Left cardiac atrium (tissue), 4 donors: Measurements from ENCODE around the gene USP20. TPM values are rescaled to one million over a fixed set of nuclear protein-coding genes. Genes with fewer than 3 reads are reported as not detected.

Experiments used
- ATAC-seq, 2 donors: fragments of 200-7000 bp; cut with Tn5 transposase; one replicate each; pipeline ENCODE4 v1.9.1; 2020; ENCODE audit warnings: mild to moderate bottlenecking in 2 of 2, moderate library complexity in 2 of 2
- DNase-seq: peaks from one replicate; pipeline ENCODE4 v3.0.0-alpha.2; 2020
- intact Hi-C, 2 donors: fragments of 100-400 bp; cut with DNase I; formaldehyde crosslinking; loops; one replicate each; pipeline versions ENCODE4 v1.14.1 to v1.15.1; 2022 to 2023
- total RNA-seq, 2 donors: library from RNA; stranded (reverse); fragmentation: NEBNext Ultra II Directional; extraction: Animal tissue kit (Norgen Biotek cat#: 25700); gene quantifications; one replicate each; pipeline ENCODE4 v1.2.1, GENCODE V29; 2021
- donor health status: DM: no; HTN: yes; CAD: no.
- donor health status: DM: no; HTN: yes; CAD: no; lungs with severe emphysema.
- donor health status: DM: yes; HTN: yes; CAD: no.
- donor health status: Dilated cardiomyopathy.

The USP20 gene
- total RNA-seq, 2 donors from 2014 or later: 13.9 to 14.3 TPM

DNA sequence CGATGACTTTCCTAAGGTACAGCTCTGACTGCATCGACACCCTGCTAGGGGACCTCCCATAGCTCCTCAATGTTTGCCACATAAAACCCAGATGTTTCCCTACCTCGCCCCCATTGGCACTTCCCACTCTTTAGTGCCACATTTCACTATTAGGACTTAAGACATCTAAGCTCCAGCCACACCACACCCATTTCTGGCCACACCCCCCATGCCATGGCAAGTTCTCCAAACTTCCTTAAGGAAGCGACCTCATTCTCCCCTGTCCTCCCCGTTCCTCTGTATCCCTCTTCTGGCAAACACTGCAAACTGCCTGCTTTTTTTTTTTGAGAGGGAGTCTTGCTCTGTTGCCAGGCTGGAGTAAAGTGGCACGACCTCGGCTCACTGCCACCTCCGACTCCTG, 62.9 kb downstream of the USP20 start:
- peak; percentile 53 for DNase-seq
- intact Hi-C loops: no loop called here
- peak in 1 of 2 donors; percentile 60 for ATAC-seq

GRCh38 chr9:129899620-129900019, 64.4 kb downstream of the USP20 start:
- DNase-seq: no peak
- intact Hi-C loops: no loop called here
- no peak for ATAC-seq

GRCh38 chr9:129900263-129901027, 65.2 kb downstream of the USP20 start:
- no peak for ATAC-seq

GRCh38 chr9:129901993-129902739, 66.9 kb downstream of the USP20 start:
- ATAC-seq (no peak), DNase-seq (no peak)
- intact Hi-C loops: no loop called here

More at GRCh38 chr9:129900263-129901027, 65.2 kb downstream of the USP20 start:
- no peak for DNase-seq
- intact Hi-C loops: no loop called here

- ATAC-seq: no peak
- intact Hi-C loops: no loop called here
- DNase-seq: no peak
These were observed 67.5 kb downstream of the USP20 start for GRCh38 chr9:129902740-129903134.

DNA sequence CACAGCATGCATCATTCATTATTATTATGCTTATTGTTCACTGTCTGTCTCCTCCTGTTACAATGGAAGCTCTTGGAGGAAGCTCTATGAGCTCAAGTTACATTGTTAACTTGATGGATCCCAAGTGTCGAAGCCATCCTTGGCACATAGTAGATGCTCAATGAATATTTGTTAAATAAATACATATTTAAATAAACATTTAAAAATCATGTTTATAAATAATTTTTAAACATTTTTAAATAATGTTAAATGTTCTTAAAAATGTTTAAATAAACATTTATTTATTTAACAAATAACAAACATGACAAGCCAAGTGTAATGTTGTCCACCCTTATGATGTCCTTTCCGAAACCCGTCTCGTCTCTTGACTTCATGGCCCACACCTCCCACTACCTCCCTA, 69.5 kb downstream of the USP20 start:
- DNase-seq (no peak), ATAC-seq (no peak)
- intact Hi-C loops: no loop called here

DNA sequence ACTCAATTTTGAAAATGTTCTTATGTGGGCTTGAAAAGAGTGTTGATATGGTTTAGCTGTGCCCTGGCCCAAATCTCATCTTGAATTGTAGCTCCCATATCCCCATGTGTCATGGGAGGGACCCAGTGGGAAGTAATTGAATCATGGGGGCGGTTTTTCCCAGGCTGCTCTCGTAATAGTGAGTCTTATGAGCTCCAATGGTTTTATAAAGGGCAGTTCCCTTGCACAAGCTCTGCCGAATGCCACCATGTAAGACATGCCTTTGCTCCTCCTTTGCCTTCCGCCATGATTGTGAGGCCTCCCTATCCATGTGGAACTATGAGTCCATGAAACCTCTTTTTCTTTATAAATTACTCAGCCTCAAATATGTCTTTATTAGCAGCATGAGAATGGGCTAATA, 71.0 kb downstream of the USP20 start:
- no peak for DNase-seq
- no peak for ATAC-seq
- intact Hi-C loops: no loop called here

GRCh38 chr9:129907201-129907600, 71.9 kb downstream of the USP20 start:
- no peak for ATAC-seq
- intact Hi-C loops: no loop called here
- DNase-seq: no peak

DNA sequence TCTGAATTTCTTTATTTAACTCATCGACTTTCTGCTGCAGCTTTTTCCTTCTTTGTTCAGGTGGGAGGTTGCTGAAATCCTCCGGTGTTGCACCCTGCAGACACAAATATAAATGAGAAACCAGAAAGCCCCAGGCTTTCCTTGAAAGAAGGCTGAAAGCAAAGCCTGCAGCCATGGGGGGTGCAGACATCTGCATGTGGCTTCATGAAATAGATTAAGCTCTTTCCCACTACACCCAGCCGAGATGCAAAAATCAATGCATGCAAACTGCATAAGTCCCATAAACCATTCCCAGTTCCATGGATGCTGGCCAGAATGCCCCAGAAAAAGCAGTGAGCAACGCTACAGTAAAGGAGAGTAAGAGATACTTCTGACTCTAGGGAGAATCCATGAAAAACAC, 73.6 kb downstream of the USP20 start:
- DNase-seq: no peak
- no peak for ATAC-seq
- intact Hi-C loops: no loop called here

DNA sequence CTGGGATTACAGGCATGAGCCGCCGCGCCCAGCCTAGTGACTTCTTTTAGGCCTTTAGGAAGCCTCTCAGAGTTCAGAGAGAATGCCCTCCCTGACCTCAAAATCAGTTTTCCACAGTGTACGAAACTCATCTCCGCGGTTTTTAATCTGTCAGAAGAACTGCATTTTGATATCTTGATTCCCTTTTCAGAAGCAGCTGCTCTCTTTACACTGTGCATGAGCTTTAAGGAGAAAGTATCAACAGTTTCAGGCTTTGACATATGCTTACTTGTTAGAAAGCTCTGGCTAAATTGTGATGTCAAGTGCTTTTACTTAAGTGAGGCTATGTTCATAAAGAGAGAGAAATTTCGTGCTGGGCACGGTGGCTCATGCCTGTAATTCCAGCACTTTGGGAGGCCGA, 74.6 kb downstream of the USP20 start:
- no peak for ATAC-seq
- no peak for DNase-seq
- intact Hi-C loops: no loop called here

- DNase-seq (no peak), ATAC-seq (peak; percentile 23 to 95)
- intact Hi-C loops: no loop called here
These were observed 75.6 kb downstream of the USP20 start for GRCh38 chr9:129910628-129911567.

- intact Hi-C loops: no loop called here
- no peak for DNase-seq
- ATAC-seq: no peak
These were observed 78.8 kb downstream of the USP20 start for GRCh38 chr9:129914051-129914450.

GRCh38 chr9:129916707-129917106, 81.4 kb downstream of the USP20 start:
- ATAC-seq (no peak), DNase-seq (no peak)
- intact Hi-C loops: no loop called here

DNA sequence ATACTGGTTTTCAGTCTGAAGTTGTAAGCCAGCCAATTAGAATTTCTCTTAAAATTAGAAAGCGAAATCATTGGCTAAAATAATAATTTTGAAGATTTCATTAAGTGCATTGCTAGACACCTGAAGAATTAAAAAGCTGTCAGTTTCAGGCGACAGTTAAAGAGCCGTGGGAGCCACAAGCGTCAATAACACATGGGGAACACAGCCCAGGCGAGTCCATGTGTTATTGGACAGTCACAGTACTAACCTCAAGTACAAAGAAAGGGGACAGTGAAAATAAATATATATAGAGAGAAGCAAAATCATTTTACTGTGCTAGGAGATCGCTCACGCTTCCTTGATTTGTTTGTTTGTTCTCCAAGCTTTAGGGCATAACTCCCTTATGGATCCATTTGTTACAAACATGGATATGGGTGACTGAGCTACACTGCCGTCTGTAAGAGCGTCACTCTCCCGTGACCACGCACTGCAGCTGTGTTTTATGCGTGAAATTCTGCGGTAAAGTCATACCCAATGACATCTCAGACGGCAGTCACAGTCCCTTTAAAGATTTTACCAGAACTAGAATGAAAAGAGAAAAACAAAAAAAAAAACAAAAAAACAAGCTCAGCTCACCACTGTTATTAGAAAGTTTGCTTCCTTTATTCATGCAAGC, 83.2 kb downstream of the USP20 start:
- DNase-seq (no peak), ATAC-seq (no peak)
- intact Hi-C loops: no loop called here

GRCh38 chr9:129919277-129919676, 84.0 kb downstream of the USP20 start:
- intact Hi-C loops: no loop called here
- DNase-seq (no peak), ATAC-seq (no peak)

- no peak for DNase-seq
- intact Hi-C loops: no loop called here
- ATAC-seq: peak in 1 of 2 donors; percentile 68
These were observed 84.6 kb downstream of the USP20 start for GRCh38 chr9:129919841-129920240.

- ATAC-seq (no peak), DNase-seq (no peak)
- intact Hi-C loops: no loop called here
These were observed 86.6 kb downstream of the USP20 start for GRCh38 chr9:129921905-129922304.

- ATAC-seq (no peak), DNase-seq (no peak)
- intact Hi-C loops: no loop called here
These were observed 88.3 kb downstream of the USP20 start for GRCh38 chr9:129923589-129923988.

DNA sequence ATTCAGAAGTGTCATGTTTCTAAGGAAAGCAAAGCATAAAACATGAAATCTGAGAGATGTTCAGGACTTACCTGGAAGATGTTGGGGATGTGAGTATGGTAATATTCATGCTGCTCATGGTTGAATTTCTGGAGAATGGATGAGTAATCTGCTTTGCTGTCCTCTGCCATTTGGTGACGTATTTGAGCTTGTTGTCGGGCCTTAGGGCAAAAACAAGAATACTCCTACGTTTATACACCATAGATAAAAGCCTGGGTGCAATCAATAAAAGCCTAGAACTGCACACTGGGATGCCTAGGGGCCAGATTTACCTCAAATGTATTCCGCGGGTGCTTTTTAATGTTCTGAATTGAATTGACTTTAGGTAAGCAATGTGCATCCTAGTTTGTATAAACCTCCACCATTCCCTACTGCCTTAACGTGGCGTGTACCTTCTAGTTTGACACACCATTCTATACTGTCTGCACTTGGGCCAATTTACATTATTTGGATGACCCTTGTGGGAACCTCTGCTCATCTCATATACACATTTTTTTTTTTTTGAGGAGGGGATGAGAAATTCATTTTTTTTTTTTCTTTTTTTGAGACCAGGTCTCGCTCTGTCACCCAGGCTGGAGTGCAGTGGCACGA, 94.4 kb downstream of the USP20 start:
- no peak for ATAC-seq
- DNase-seq: no peak
- intact Hi-C loops: no loop called here
